Retina (tissue), 1 donor: Measurements from ENCODE around the gene ZDBF2.
A peak's percentile ranks its signal among the peaks of the same experiment; 100 is the strongest.
"Not testable (repeated sequence)": the region's sequence is repeated elsewhere in the genome, so short reads cannot be mapped to it uniquely, and the experiment has no call there.

Experiments
- DNase-seq: peaks from one replicate; pipeline ENCODE4 v3.0.0-alpha.2; 2016

ZDBF2 gene

GRCh38 chr2:206324869-206325268 lies 50.4 kb downstream of the ZDBF2 start:
- no peak for DNase-seq

GRCh38 chr2:206328974-206329373 lies 54.5 kb downstream of the ZDBF2 start:
- peak; percentile 34 for DNase-seq

- no peak for DNase-seq
Measured at GRCh38 chr2:206336861-206337260, 62.4 kb downstream of the ZDBF2 start.

- no peak for DNase-seq
Measured at GRCh38 chr2:206337956-206338355, 63.5 kb downstream of the ZDBF2 start.

- DNase-seq = peak; percentile 20
Measured at GRCh38 chr2:206341396-206341795, 66.9 kb downstream of the ZDBF2 start.

- no peak for DNase-seq
Measured at GRCh38 chr2:206343144-206343543, 68.7 kb downstream of the ZDBF2 start.

GRCh38 chr2:206343816-206344215 lies 69.4 kb downstream of the ZDBF2 start:
- no peak for DNase-seq

- DNase-seq = no peak
Measured at GRCh38 chr2:206345606-206346005, 71.1 kb downstream of the ZDBF2 start.

- no peak for DNase-seq
Measured at GRCh38 chr2:206349375-206349774, 74.9 kb downstream of the ZDBF2 start.

- no peak for DNase-seq
Measured at GRCh38 chr2:206352571-206352970, 78.1 kb downstream of the ZDBF2 start.

- DNase-seq = no peak
Measured at GRCh38 chr2:206353685-206354084, 79.2 kb downstream of the ZDBF2 start.

- no peak for DNase-seq
Measured at GRCh38 chr2:206354129-206354528, 79.7 kb downstream of the ZDBF2 start.

- DNase-seq = not testable (repeated sequence)
Measured at GRCh38 chr2:206356840-206357239, 82.4 kb downstream of the ZDBF2 start.

- DNase-seq = not testable (repeated sequence)
Measured at GRCh38 chr2:206360840-206361239, 86.4 kb downstream of the ZDBF2 start.

- DNase-seq = no peak
Measured at GRCh38 chr2:206361407-206362045, 87.1 kb downstream of the ZDBF2 start.
